ENCODE measurements around the gene GADL1.

Gene GADL1

GRCh38 chr3:30770387-30770786 lies 124.1 kb downstream of the GADL1 start:
- H3K4me1 Mint-ChIP-seq: no peaks in the 10 kb centered on the region
- DNase-seq (ENCODE audit: low spot score in 2 of 2) (no peak), ATAC-seq (ENCODE audit: low read depth) (no peak)
- peaks cover 4% of the 10 kb centered on the region for H3K27me3 Mint-ChIP-seq
- no peak overlapping the region for H3K27ac Mint-ChIP-seq
- no peaks in the 10 kb centered on the region for H3K9me3 Mint-ChIP-seq
- no peak overlapping the region for H3K4me3 Mint-ChIP-seq
- no peaks in the 10 kb centered on the region for H3K36me3 Mint-ChIP-seq

GRCh38 chr3:30768703-30769550 lies 125.5 kb downstream of the GADL1 start:
- H3K9me3 Mint-ChIP-seq: no peaks in the 10 kb centered on the region
- ATAC-seq (ENCODE audit: low read depth) (peak; percentile 51), DNase-seq (ENCODE audit: low spot score in 2 of 2) (peak; percentile 39 to 49)
- H3K27ac Mint-ChIP-seq: no peak overlapping the region
- H3K4me1 Mint-ChIP-seq: no peaks in the 10 kb centered on the region
- no peak overlapping the region for H3K4me3 Mint-ChIP-seq
- no peaks in the 10 kb centered on the region for H3K36me3 Mint-ChIP-seq
- peaks cover 4% of the 10 kb centered on the region for H3K27me3 Mint-ChIP-seq

- Mint-ChIP-seq H3K4me1 (no peaks in the 10 kb centered on the region), H3K4me3 (no peak overlapping the region), H3K36me3 (no peaks in the 10 kb centered on the region), H3K27ac (no peak overlapping the region), H3K27me3 (peaks cover 4% of the 10 kb centered on the region), H3K9me3 (no peaks in the 10 kb centered on the region)
- ATAC-seq (ENCODE audit: low read depth) (no peak), DNase-seq (ENCODE audit: low spot score in 2 of 2) (no peak)
These were observed 126.4 kb downstream of the GADL1 start for GRCh38 chr3:30768046-30768445.

GRCh38 chr3:30766522-30766921 lies 127.9 kb downstream of the GADL1 start:
- Mint-ChIP-seq H3K36me3 (no peaks in the 10 kb centered on the region), H3K4me1 (no peaks in the 10 kb centered on the region), H3K27ac (no peak overlapping the region), H3K4me3 (no peak overlapping the region), H3K27me3 (peaks cover 5% of the 10 kb centered on the region), H3K9me3 (no peaks in the 10 kb centered on the region)
- no peak for DNase-seq (ENCODE audit: low spot score in 2 of 2)
- no peak for ATAC-seq (ENCODE audit: low read depth)

- no peak for ATAC-seq (ENCODE audit: low read depth)
These were observed 129.6 kb downstream of the GADL1 start for GRCh38 chr3:30764891-30765290.

GRCh38 chr3:30764281-30764680 lies 130.2 kb downstream of the GADL1 start:
- H3K9me3 Mint-ChIP-seq: no peaks in the 10 kb centered on the region
- H3K36me3 Mint-ChIP-seq: no peaks in the 10 kb centered on the region
- ATAC-seq (ENCODE audit: low read depth): no peak
- H3K27me3 Mint-ChIP-seq: peaks cover 5% of the 10 kb centered on the region
- H3K27ac Mint-ChIP-seq: no peak overlapping the region
- no peaks in the 10 kb centered on the region for H3K4me1 Mint-ChIP-seq
- H3K4me3 Mint-ChIP-seq: no peak overlapping the region
- DNase-seq (ENCODE audit: low spot score in 2 of 2): no peak

More at GRCh38 chr3:30764891-30765290, 129.6 kb downstream of the GADL1 start:
- Mint-ChIP-seq H3K27ac (no peak overlapping the region), H3K9me3 (no peaks in the 10 kb centered on the region), H3K36me3 (no peaks in the 10 kb centered on the region), H3K4me1 (no peaks in the 10 kb centered on the region), H3K4me3 (no peak overlapping the region), H3K27me3 (peaks cover 5% of the 10 kb centered on the region)
- DNase-seq (ENCODE audit: low spot score in 2 of 2): no peak

GRCh38 chr3:30761374-30761773 lies 133.1 kb downstream of the GADL1 start:
- no peak for ATAC-seq (ENCODE audit: low read depth)
- no peaks in the 10 kb centered on the region for H3K36me3 Mint-ChIP-seq
- H3K4me3 Mint-ChIP-seq: no peak overlapping the region
- DNase-seq (ENCODE audit: low spot score in 2 of 2): no peak
- H3K27ac Mint-ChIP-seq: no peak overlapping the region
- H3K9me3 Mint-ChIP-seq: no peaks in the 10 kb centered on the region
- peaks cover 10% of the 10 kb centered on the region for H3K27me3 Mint-ChIP-seq
- no peaks in the 10 kb centered on the region for H3K4me1 Mint-ChIP-seq

GRCh38 chr3:30760737-30761136 lies 133.7 kb downstream of the GADL1 start:
- peaks cover 10% of the 10 kb centered on the region for H3K27me3 Mint-ChIP-seq
- H3K9me3 Mint-ChIP-seq: no peaks in the 10 kb centered on the region
- ATAC-seq (ENCODE audit: low read depth): no peak
- H3K36me3 Mint-ChIP-seq: no peaks in the 10 kb centered on the region
- no peaks in the 10 kb centered on the region for H3K4me1 Mint-ChIP-seq
- no peak for DNase-seq (ENCODE audit: low spot score in 2 of 2)
- no peak overlapping the region for H3K27ac Mint-ChIP-seq
- H3K4me3 Mint-ChIP-seq: no peak overlapping the region

GRCh38 chr3:30760040-30760695 lies 134.3 kb downstream of the GADL1 start:
- H3K4me1 Mint-ChIP-seq: no peaks in the 10 kb centered on the region
- ATAC-seq (ENCODE audit: low read depth) (no peak), DNase-seq (ENCODE audit: low spot score in 2 of 2) (no peak)
- peaks cover 10% of the 10 kb centered on the region for H3K27me3 Mint-ChIP-seq
- no peaks in the 10 kb centered on the region for H3K36me3 Mint-ChIP-seq
- no peak overlapping the region for H3K27ac Mint-ChIP-seq
- no peaks in the 10 kb centered on the region for H3K9me3 Mint-ChIP-seq
- no peak overlapping the region for H3K4me3 Mint-ChIP-seq

GRCh38 chr3:30756218-30756617 lies 138.2 kb downstream of the GADL1 start:
- ATAC-seq (ENCODE audit: low read depth) (no peak), DNase-seq (ENCODE audit: low spot score in 2 of 2) (no peak)
- peaks cover 6% of the 10 kb centered on the region for H3K27me3 Mint-ChIP-seq
- no peaks in the 10 kb centered on the region for H3K9me3 Mint-ChIP-seq
- H3K27ac Mint-ChIP-seq: no peak overlapping the region
- H3K4me3 Mint-ChIP-seq: no peak overlapping the region
- H3K4me1 Mint-ChIP-seq: peaks cover 6% of the 10 kb centered on the region
- no peaks in the 10 kb centered on the region for H3K36me3 Mint-ChIP-seq

- no peaks in the 10 kb centered on the region for H3K36me3 Mint-ChIP-seq
- H3K27me3 Mint-ChIP-seq: peaks cover 7% of the 10 kb centered on the region
- DNase-seq (ENCODE audit: low spot score in 2 of 2) (no peak), ATAC-seq (ENCODE audit: low read depth) (no peak)
- no peak overlapping the region for H3K27ac Mint-ChIP-seq
- H3K4me1 Mint-ChIP-seq: peaks cover 6% of the 10 kb centered on the region
- no peaks in the 10 kb centered on the region for H3K9me3 Mint-ChIP-seq
- no peak overlapping the region for H3K4me3 Mint-ChIP-seq
These were observed 140.0 kb downstream of the GADL1 start for GRCh38 chr3:30754426-30754825.

GRCh38 chr3:30753766-30754165 lies 140.7 kb downstream of the GADL1 start:
- ATAC-seq (ENCODE audit: low read depth): no peak
- Mint-ChIP-seq H3K27ac (no peak overlapping the region), H3K9me3 (no peaks in the 10 kb centered on the region), H3K4me3 (no peak overlapping the region), H3K27me3 (peaks cover 7% of the 10 kb centered on the region), H3K36me3 (no peaks in the 10 kb centered on the region), H3K4me1 (peaks cover 6% of the 10 kb centered on the region)
- DNase-seq (ENCODE audit: low spot score in 2 of 2): no peak

GRCh38 chr3:30752970-30753369 lies 141.5 kb downstream of the GADL1 start:
- Mint-ChIP-seq H3K4me1 (peaks cover 6% of the 10 kb centered on the region), H3K36me3 (no peaks in the 10 kb centered on the region), H3K27me3 (peaks cover 4% of the 10 kb centered on the region), H3K4me3 (no peak overlapping the region), H3K27ac (no peak overlapping the region), H3K9me3 (no peaks in the 10 kb centered on the region)
- no peak for DNase-seq (ENCODE audit: low spot score in 2 of 2)
- no peak for ATAC-seq (ENCODE audit: low read depth)

GRCh38 chr3:30752491-30752890 lies 142.0 kb downstream of the GADL1 start:
- ATAC-seq (ENCODE audit: low read depth) (no peak), DNase-seq (ENCODE audit: low spot score in 2 of 2) (no peak)
- no peak overlapping the region for H3K4me3 Mint-ChIP-seq
- H3K36me3 Mint-ChIP-seq: no peaks in the 10 kb centered on the region
- H3K27ac Mint-ChIP-seq: no peak overlapping the region
- H3K9me3 Mint-ChIP-seq: no peaks in the 10 kb centered on the region
- H3K4me1 Mint-ChIP-seq: peaks cover 6% of the 10 kb centered on the region
- H3K27me3 Mint-ChIP-seq: peaks cover 2% of the 10 kb centered on the region

All from memory B cell (primary cell).